NCI-H524 treated with DMSO at 0.1 percent for 48 hours (cell line): ENCODE measurements around the gene CENPX.
"Not testable (repeated sequence)": the region's sequence is repeated elsewhere in the genome, so short reads cannot be mapped to it uniquely, and the experiment has no call there.

ENCODE experiments used
- DNase-seq: peaks from one replicate; lab custom pipeline; 2025; lab: John Stamatoyannopoulos, UW

CENPX gene

DNA sequence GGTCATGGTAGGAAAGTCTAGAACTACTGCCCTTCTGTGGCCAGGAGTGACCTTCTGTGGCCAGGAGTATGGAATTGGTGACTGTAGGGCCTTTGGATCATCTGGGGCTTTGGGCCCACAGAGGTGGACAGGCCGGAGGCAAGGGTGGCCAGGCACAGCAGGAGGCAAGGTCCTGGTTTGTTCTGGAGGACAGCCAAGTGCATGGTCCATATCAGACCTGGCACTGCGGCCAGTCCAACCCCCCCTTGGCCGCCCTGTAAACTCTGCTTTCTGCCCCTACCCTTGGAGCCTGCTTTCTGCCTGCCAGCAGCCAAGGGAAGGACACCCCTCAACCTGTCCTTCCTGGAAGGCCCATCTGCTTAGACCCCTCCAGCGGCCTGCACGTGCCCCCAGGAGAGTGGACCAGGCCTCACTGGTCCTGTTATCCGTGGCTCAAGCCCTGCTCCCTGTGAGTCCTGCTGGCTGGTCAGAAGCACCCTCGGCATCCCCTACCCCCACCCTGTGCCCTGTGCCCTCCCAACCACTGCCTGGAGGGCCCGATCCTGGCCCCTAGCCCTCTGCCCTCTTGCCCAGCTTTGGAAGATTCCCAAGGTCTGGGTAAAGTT, 17.1 kb upstream of the CENPX start:
- no peak for DNase-seq

DNA sequence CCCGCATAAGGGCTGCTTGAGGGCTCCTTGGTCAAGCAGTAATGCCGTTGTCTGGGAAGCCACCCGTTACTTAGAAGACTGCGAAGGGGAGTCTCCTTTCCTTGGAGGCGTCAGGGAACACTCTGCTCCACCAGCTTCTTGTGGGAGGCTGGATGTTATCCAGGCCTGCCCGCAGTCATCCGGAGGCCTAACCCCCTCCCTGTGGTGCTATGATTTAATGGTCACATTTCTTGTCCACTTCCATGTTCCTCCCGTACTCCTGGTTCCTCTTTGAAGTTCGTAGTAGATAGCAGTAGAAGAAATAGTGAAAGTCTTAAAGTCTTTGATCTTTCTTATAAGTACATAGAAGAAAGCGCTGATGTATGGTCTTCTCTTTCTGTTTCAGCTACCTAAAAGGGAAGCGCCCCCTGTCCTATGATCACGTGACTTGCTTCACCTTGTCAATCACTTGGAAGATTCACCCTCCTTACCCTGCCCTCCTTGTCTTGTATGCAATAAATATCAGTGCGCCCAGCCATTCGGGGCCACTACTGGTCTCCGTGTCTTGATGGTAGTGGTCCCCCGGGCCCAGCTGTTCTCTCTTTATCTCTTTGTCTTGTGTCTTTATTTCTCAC, 16.2 kb upstream of the CENPX start:
- DNase-seq: not testable (repeated sequence)

DNA sequence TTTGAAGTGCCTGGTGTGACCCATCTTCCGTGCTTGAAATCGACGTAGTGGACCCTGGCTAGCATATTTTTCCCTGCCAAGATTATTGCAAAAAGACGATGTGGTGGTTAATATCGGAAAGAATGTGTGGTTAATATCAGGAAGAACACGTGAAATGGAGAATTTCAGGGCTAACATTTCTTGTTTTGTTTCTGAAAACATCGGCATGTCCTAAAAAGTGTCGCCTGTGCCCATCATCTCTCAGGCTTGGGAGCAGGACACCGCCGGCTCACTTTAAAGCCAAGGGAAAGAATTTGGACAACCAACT, 15.2 kb upstream of the CENPX start:
- no peak for DNase-seq

DNA sequence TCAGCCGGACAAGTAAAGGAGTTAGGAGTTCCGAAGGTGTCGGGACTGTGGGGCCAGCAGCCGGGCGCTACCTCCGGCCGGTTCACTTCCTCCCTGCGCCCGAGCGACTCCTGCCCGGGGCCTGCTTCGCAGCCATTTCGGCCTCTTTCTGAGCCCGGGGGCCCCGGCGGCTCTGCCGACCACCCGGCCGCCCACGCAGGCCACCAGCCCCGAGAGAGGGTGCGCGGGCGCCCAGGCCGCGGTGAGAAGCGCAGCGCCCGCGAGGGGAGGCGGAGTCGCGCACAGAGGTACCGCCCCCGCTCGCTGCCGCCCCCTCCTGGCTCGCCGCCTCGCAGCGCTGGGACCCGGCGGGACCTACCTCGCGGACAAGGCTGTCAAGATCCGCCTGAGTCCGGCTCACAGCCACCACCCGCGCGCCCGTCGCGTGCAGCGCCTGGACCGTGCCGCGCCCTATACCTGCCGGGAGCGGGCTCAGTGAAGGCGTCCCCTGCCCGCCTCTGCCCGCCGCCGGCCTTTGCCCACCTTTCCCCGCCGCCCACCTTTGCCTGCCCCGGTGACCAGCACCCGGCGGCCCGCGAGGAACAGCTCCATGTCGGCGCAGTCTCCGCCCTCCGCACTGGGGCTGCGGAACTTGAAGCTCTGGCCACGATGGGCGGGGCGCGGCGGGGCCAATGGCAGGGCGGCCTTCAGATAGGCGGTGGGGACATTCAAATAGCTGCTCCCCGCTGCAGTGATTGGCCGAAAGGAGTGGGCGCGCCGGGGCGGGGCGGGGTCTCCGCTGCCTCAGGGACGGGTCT, 14.6 kb upstream of the CENPX start, which contains the start of gene DCXR:
Gene DCXR, minus strand, starts transcription at position 606 of the 797 bp plus-strand sequence. Its CDS starts 15 bp downstream, at position 591.
- peak; percentile 97 for DNase-seq

DNA sequence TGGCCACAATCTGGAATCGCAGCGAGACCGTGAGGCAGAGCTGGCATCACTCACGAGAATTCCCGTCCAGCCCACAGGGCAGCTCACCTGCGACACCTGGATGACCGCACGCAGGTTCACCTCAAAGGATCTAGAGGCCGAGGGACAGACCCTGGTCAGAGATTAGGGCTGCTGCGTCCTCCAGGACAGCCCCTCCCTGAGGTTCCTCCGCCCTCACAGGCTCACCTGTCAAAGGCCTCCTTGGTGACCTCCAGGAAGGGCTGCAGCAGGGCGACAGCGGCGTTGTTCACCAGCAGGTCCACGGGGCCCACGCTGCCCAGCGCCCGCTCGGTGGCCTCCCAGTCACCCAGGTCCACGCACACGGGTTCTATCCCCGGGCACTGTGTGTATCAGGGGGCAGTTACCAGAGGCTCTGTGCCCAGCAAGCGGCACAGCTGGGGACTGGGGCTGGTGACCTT, 14.0 kb upstream of the CENPX start:
- DNase-seq: no peak

DNA sequence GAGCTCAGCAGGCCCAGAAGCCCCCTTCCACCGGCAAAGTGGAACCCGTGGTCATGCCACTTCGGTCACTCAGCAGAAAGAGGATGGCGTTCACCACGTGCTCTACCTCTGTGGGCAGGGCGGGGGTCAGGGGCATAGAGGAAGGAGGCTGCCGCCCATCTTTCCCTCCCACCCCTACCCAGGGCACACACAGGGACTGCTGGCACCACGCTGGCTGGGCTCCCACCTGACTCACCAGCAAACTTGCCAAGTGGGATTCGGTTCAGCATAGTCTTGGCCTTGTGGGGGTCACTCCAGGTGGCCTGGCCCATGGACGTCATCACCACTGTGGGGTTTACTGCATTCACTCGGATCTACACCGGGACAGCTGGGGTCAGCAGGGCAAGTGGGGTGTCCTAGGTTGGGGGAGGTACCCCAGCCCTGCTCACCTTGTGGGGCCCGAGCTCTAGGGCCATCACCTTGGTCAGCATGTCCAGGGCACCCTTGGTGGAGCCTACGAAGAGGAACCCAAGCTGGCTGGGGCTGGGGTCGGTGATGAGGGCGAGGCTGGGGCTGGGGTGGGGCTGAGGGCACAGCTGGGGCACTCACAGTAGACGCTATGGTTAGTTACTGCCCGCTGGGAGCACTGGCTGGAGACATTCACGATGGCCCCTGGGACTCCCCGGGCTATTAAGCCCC, 13.4 kb upstream of the CENPX start:
- no peak for DNase-seq

DNA sequence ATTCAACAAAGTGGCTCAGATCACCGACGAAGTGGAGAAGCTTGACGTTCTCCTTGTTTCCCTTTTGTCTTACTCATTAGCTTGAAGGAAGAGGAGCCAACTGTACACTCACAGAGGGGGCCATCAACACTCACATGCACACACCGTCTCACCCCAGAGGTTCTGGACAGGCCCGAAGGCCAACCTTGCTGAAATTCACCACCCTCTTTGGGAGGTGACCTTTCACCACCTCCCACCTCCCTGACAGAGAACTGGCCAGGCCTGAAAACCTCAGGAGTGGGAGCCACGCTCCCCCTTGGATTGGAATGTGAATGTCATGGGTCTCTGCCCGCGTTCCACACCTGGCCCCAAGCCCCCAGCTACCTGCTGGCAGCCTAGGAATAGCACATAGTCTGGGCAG, 12.8 kb upstream of the CENPX start:
- DNase-seq: no peak

DNA sequence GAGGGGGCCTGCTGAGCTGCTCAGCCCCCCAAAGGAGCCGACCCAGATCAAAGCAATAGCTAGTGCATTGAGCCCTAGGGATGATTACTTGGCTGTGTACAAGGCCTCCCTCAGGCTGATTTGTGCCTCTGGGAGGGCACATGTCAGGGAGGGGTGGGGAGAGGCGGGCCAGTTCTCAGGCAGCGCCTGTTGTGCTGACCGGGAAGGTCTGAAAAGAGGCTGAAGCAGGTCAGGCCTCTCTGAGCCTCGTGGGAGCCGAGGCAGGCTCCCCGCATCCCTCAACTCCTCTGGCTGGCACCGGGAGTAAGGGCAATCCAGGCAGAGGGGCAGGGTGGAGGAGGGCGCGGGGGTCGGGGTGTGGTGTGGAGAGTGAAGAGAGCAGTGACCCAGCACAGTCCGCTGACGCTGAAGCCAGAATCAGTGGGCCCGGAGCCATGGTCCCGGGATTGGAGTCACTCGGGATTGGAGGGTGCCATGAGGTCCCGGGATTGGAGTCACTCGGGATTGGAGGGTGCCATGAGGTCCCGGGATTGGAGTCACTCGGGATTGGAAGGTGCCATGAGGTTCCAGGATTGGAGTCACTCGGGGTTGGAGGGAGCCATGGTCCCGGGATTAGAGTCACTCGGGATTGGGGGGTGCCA, 11.8 kb upstream of the CENPX start:
- no peak for DNase-seq

DNA sequence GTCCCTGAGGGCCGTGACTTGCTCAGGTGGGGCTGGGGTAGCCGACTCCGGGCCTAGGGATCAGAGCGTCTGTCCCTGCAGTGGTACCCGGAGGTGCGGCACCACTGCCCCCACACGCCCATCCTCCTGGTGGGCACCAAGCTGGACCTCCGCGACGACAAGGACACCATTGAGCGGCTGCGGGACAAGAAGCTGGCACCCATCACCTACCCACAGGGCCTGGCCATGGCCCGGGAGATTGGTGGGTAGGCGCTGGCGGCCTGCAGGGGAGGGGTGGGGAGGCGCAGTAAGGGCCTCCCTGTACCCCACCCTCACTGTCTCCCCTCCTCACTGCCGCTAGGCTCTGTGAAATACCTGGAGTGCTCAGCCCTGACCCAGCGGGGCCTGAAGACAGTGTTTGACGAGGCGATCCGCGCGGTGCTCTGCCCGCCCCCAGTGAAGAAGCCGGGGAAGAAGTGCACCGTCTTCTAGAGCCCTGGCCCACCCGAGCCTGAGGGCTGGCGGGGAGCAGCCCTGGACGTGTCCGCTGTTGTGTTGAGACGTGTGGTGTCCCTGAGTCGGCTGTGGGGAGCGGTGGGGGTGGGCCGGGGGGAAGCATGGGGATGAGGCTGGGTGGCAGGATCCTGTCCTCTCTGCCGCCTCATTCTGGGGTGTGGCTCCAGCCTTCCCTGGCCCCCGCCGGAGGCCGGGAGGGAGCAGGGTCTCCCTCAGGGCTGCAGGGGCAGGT, 10.8 kb upstream of the CENPX start:
- no peak for DNase-seq

DNA sequence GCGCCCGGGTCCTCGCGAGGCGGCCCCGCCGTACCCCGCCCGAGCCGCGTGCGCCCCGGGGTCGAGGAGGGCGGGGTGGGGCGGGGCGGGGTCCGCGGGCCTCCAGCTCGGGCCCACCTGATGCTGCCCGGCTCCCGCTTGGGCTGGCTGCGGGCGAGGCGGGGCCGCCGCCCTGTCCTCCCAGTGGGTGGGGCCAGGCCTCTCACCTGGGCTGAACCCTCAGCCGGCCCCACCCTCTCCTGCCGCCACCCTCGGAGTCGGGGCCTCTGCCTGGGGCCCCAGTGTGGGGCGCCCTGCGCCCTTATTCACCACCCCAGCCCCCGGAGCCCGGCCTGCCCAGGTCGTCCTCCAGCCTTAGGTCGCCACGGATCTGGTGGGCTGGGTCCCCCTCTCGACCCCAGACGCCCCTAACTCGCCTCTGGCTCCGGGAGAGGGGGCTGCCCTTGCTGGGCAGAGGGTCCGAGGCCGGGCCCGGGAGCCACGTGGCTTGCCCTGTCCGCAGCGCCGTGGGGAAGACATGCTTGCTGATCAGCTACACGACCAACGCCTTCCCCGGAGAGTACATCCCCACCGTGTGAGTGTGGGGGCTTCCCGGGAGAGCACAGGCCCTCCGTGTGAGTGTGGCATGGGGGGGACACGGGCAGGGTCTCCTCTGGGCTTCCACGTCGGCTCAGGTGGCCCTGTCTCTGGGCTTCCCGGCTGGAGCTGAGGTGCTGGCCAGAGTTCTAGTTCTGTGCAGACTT, 9.4 kb upstream of the CENPX start:
- no peak for DNase-seq

DNA sequence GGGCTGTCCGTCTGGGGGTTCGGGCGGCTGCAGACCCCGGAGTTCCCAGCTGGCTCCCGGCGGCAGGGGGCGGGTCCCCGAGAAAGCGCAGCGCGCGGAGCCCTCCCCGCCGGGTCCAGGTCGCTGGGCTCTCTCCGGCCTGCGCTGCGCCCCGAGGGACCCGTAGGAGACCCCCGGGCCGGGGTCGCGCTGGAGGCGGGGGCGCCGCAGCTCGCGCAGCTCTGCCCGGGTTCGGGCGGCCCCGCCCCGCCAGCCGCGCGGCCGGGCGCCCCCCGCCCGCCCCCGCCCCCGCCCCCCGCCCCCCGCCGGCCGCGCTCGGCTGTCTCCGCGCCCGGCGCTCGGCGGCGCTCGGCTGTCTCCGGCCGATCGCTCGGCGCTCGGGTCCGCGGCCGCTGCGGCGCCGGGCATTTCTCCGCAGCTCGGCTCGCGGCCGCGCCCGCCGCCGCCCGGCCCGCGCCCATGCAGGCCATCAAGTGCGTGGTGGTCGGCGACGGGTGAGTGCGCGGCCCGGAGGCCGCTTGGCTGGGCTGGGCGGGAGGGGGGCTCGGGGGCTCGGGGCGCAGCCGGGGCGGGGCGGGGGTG, 8.7 kb upstream of the CENPX start, which contains the start of gene RAC3:
Gene RAC3, plus strand, starts transcription at position 376 of the 582 bp plus-strand sequence. Its CDS starts 84 bp downstream, at position 460.
- no peak for DNase-seq

DNA sequence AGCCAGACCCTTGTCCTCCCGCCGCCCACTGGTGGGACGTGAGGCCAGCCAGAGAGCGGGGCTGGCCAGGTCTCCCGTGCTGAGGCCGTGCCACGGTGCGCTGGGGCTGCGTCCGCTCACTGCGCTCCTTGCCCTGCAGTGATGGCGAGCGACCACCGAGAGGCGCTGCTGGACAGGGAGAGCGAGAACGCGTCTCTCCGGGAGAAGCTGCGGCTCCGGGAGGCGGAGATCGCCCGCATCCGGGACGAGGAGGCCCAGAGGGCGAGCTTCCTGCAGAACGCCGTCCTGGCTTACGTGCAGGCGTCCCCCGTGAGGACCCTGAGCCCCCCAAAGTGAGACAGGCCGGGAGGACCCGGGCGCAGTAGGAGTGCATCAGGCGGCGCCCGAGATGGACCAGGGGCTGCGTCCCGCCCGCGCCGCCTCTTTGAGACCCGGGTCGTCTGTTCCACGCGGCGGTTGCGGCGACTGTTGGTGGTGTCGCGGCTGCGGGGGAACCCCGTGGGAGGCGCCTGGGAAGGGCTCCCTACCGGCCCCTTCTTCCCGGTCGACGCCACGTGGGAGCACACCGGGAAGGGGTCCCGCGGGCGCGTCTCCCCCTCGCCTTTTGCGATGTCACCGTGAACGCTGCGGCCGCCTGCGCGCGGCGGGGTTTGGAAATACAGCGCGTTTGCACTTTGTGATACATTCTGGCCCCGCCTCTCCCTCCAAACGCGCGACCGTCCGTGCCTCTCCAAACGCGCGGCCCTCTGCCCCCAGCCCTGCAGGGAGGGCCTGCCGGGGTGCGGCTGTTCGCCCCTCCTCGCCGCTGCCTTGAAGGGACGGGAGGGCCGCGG, 8.0 kb upstream of the CENPX start:
- DNase-seq: no peak

DNA sequence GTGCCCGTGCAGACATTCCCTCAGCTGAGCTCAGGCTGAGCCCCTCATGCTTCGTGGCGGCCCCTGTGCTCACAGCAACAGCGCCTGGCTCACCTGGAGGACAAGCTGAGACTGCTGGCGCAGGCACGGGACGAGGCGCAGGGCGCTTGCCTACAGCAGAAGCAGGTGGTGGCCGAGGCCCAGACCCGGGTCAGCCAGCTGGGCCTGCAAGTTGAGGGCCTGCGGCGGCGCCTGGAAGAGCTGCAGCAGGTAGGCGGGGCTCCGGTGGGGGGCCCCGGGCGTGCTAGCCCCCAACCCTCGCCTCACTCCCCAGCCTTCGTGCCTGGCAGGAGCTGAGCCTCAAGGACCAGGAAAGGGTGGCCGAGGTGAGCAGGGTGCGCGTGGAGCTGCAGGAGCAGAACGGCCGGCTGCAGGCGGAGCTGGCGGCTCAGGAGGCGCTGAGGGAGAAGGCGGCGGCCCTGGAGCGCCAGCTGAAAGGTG, 7.4 kb upstream of the CENPX start:
- DNase-seq: no peak

DNA sequence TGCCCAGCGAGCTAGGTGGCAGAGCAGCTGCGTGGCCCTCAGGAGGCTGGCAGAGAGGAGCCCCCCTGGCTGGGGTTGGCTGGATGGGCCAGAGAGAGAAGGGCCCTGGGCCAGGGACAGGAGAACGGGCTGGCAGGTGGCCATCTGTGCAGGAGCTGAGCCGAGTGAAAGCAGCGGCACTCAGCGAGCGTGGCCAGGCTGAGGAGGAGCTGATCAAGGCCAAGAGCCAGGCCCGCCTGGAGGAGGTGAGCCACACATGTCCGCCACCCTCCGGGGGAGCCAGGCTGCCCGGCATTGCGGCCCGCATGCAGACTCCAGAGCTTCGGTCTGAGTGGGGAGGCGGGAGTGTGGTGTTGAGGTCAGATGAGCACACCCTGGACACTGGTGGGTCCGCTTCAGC, 6.7 kb upstream of the CENPX start:
- no peak for DNase-seq

DNA sequence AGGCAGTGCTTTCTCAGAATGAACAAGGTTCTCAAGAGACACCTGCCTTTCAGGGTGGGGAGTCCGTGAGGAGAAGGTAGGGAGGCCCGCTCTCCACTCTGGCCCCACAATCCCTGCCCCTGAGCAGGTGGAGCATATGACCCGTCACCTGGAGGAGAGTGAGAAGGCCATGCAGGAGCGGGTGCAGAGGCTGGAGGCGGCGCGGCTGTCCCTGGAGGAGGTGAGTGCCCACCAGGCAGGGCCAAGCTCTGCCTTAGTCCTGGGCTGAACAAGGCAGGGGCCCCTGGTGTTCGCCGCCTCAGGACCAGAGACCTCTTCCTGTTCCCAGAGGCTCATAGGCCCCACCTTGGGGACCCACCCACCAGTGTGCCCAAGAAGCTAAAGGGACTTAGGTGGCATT, 6.3 kb upstream of the CENPX start:
- DNase-seq: no peak

DNA sequence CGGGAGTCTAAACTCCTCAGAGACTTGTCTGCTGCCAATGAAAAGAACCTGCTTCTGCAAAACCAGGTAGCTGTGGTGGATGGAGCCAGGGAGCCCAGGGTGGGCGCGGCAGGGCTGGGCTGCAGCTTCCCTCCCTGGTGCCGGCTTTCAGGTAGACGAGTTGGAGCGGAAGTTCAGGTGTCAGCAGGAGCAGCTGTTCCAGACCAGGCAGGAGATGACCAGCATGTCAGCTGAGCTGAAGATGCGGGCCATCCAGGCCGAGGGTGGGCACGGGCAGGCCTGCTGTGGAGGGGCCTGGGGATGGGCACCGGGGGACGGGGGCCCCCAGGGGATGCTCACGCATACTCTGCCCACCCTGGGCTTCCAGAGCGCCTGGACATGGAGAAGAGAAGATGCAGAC, 5.6 kb upstream of the CENPX start:
- DNase-seq: no peak

DNA sequence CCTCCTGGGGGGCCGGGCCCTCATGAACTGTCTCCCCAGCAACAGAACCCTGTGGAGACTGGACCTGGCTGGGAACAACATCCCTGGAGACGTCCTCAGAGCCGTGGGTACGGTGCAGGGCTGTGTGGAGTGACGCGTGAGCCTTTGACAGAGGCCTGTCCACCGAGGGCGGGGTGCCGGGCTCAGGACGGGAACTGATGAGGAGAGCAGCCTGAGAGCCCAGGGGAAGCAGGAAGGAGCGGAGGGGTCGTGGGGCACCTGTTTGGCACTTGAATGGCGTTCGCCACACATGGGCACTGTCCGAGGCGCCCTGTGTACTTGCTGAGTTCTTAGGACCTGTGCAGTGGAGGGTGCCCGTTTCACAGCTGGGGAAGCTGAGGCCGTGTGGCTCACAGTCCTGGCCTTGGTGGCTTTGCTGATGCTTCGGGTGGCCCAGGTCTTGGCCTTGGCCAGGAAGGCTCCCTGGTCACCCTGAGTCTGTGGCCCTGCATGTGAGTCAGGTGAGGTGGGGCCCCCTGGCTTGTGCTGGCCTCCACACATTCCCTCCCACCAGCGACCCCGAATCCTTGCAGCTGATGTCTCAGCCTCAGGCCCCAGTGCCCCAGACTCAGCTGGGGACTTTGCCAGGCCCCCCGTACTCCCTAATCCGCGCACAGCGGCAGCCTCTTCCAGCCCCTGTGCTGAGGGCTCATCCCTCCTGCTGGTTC, 2.9 kb upstream of the CENPX start:
- DNase-seq: no peak

DNA sequence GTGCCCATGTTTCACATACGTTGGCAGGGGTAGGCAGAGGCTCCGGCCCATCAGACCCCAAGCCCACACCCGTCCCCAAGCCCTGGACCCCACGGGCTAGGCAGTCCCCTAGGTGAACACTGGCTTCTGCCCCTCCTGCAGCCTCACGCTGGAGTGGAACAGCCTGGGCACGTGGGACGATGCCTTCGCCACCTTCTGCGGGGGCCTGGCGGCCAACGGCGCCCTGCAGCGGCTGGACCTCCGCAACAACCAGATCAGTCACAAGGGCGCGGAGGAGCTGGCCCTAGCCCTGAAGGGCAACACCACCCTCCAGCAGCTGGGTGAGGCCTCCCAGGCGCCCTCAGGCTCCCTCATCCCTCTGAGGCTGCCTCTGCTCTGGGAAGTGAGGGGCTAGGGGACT, 2.2 kb upstream of the CENPX start:
- no peak for DNase-seq
